Neuronal stem cell (in vitro differentiated cells): ENCODE data around the gene PDZRN3.

Source experiments
- DNase-seq: peaks from one replicate; pipeline ENCODE4 v3.0.0-alpha.2; 2013; ENCODE audit warnings: low spot score
- H2AFZ ChIP-seq: one replicate; pipeline ENCODE4 v1.6.1; 2013; ENCODE audit warnings: mild to moderate bottlenecking, low read length, inconsistent platforms
- H2AK5ac ChIP-seq: 2 replicates; pipeline ENCODE4 v1.6.1; 2013; ENCODE audit warnings: low read depth, mild to moderate bottlenecking, inconsistent platforms, low read length, moderate library complexity, mixed read lengths
- H2BK120ac ChIP-seq: 2 replicates; pipeline ENCODE4 v1.6.1; 2013; ENCODE audit warnings: low read depth, mild to moderate bottlenecking, inconsistent platforms, low read length, moderate library complexity, mixed read lengths
- H2BK12ac ChIP-seq: one replicate; pipeline ENCODE4 v1.6.1; 2013; ENCODE audit warnings: low read length, inconsistent platforms
- H2BK15ac ChIP-seq: 2 replicates; pipeline ENCODE4 v1.6.1; 2013; ENCODE audit warnings: mild to moderate bottlenecking, low read length, inconsistent platforms, mixed read lengths
- H2BK5ac ChIP-seq: one replicate; pipeline ENCODE4 v1.6.1; 2013; ENCODE audit warnings: inconsistent platforms, mild to moderate bottlenecking, low read length, moderate library complexity
- H3K14ac ChIP-seq: one replicate; pipeline ENCODE4 v1.6.1; 2013; ENCODE audit warnings: low read length, inconsistent platforms
- H3K18ac ChIP-seq: 2 replicates; pipeline ENCODE4 v1.6.1; 2013; ENCODE audit warnings: low read length, inconsistent platforms
- H3K23ac ChIP-seq: 2 replicates; pipeline ENCODE4 v1.6.1; 2013; ENCODE audit warnings: low read depth, mild to moderate bottlenecking, mixed read lengths, low read length, inconsistent platforms; ENCODE audit not compliant: poor library complexity
- H3K27ac ChIP-seq: replicated peaks from 3 replicates; pipeline ENCODE4 v1.5.1; 2013; ENCODE audit warnings: low read length, inconsistent platforms
- H3K27me3 ChIP-seq, 3 experiments: 2 replicates each; pipeline ENCODE4 v1.6.1; 2013; ENCODE audit warnings: low read length in 3 of 3, mild to moderate bottlenecking in 2 of 3, inconsistent platforms in 1 of 3, low read depth in 1 of 3, mixed read lengths in 1 of 3, moderate library complexity in 1 of 3; ENCODE audit not compliant: control insufficient read depth in 3 of 3, insufficient read depth in 3 of 3
- H3K36me3 ChIP-seq, 2 donors: replicated peaks in 1 of 2; 2 replicates each; pipeline ENCODE4 v1.6.1; 2013; ENCODE audit warnings: low read length in 2 of 2; ENCODE audit not compliant: control insufficient read depth in 2 of 2, insufficient read depth in 2 of 2
- H3K4ac ChIP-seq: 2 replicates; pipeline ENCODE4 v1.6.1; 2013; ENCODE audit warnings: inconsistent platforms, mild to moderate bottlenecking, low read length, moderate library complexity
- H3K4me1 ChIP-seq, 2 donors: 1 replicate in 1 of 2; 2 replicates in 1 of 2; pipeline ENCODE4 v1.6.1; 2013; ENCODE audit warnings: low read length in 2 of 2, low read depth in 1 of 2; ENCODE audit not compliant: control insufficient read depth in 2 of 2, insufficient read depth in 1 of 2
- H3K4me2 ChIP-seq: one replicate; pipeline ENCODE4 v1.6.1; 2013; ENCODE audit warnings: mild to moderate bottlenecking, low read length, inconsistent platforms; ENCODE audit not compliant: insufficient read depth, poor library complexity, severe bottlenecking
- H3K4me3 ChIP-seq, 2 donors: 2 replicates each; pipeline ENCODE4 v1.5.1; 2013; ENCODE audit warnings: low read length in 2 of 2, mild to moderate bottlenecking in 2 of 2, inconsistent platforms in 1 of 2, moderate library complexity in 1 of 2
- H3K79me1 ChIP-seq: one replicate; pipeline ENCODE4 v1.6.1; 2013; ENCODE audit warnings: low read depth, mild to moderate bottlenecking, inconsistent platforms, low read length, moderate library complexity
- H3K9ac ChIP-seq: one replicate; pipeline ENCODE4 v1.6.1; 2013; ENCODE audit warnings: mild to moderate bottlenecking, low read depth, low read length, inconsistent platforms; ENCODE audit not compliant: poor library complexity
- H3K9me3 ChIP-seq, 2 donors: replicated peaks in 1 of 2; 2 replicates each; pipeline versions ENCODE3 to v1.6.1; 2013; ENCODE audit warnings: low read length in 2 of 2, mild to moderate bottlenecking in 2 of 2, inconsistent platforms in 1 of 2, low read depth in 1 of 2, mixed read lengths in 1 of 2, moderate library complexity in 1 of 2; ENCODE audit not compliant: control insufficient read depth in 2 of 2, insufficient read depth in 1 of 2
- H4K8ac ChIP-seq: one replicate; pipeline ENCODE4 v1.6.1; 2013; ENCODE audit warnings: low read depth, mild to moderate bottlenecking, inconsistent platforms, low read length, moderate library complexity
- H4K91ac ChIP-seq: one replicate; pipeline ENCODE4 v1.6.1; 2013; ENCODE audit warnings: low read length, low read depth, mild to moderate bottlenecking, inconsistent platforms; ENCODE audit not compliant: poor library complexity
- WGBS, 2 donors: extraction: QIAGEN DNeasy Blood & Tissue Kit; methylation state at CpG; one replicate each; pipeline ENCODE4 v1.1.7; 2013; ENCODE audit warnings: missing lambda C conversion rate in 2 of 2, mixed read lengths in 1 of 2; ENCODE audit not compliant: insufficient read length in 2 of 2, insufficient replicate concordance in 1 of 2; ENCODE audit errors: extremely low coverage in 2 of 2; 5-methylcytosine and 5-hydroxymethylcytosine counted together

The PDZRN3 gene

DNA sequence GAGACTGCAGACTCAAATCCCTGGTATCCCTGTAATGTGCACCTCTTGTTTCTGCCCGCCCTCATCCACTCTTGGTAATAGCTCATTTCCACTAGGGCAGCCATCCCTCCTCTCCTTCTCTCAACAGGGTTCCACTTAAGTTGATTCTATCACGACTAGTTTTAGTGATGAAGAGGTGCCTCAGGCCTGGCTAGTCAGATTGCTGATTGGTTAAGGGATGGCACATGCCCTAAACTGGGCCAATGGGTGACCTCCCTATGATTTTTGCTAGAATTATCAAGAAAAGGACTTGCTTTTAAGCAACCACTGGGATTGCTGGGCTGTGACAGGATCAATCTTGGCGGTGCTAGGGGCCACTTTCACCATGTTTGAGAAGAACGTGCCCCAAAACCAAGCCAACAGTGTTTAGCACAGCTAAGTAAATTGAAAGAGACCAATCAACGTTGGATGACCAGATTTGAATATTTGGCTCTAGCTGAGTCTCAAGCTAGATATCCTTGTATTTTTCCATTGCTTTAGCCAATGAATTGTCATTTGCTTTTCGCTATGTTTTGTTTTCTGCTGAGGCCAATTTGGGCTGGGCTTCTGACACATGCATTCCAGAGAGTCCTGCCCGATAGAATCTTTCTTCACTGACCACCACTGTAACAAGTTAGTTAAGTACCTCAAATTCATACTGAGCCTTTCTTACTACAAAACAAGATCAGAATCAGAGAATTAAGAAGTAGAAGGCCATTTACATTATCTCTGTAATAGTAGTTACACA, 131.0 kb downstream of the PDZRN3 start:
- H3K4me2 ChIP-seq: no peak overlapping the region
- H2BK5ac ChIP-seq: no peak overlapping the region
- H3K27me3 ChIP-seq: no peaks in the 10 kb centered on the region
- H2BK15ac ChIP-seq: no peak overlapping the region
- no peak overlapping the region for H3K4ac ChIP-seq
- H2BK12ac ChIP-seq: no peak overlapping the region
- no peak for DNase-seq
- H3K14ac ChIP-seq: no peak overlapping the region
- no CpG with 5 or more reads among the region's 7 CpGs for WGBS, 2 donors
- H4K8ac ChIP-seq: no peak overlapping the region
- H2BK120ac ChIP-seq: no peak overlapping the region
- no peaks in the 10 kb centered on the region for H3K9me3 ChIP-seq
- H3K9ac ChIP-seq: no peak overlapping the region
- no peak overlapping the region for H3K18ac ChIP-seq
- no peak overlapping the region for H3K4me3 ChIP-seq
- H3K4me1 ChIP-seq: no peaks in the 10 kb centered on the region
- H3K23ac ChIP-seq: no peak overlapping the region
- no peak overlapping the region for H2AFZ ChIP-seq
- H3K36me3 ChIP-seq: no peaks in the 10 kb centered on the region
- no peak overlapping the region for H3K27ac ChIP-seq
- no peak overlapping the region for H2AK5ac ChIP-seq
- H4K91ac ChIP-seq: no peak overlapping the region
- no peaks in the 10 kb centered on the region for H3K79me1 ChIP-seq

DNA sequence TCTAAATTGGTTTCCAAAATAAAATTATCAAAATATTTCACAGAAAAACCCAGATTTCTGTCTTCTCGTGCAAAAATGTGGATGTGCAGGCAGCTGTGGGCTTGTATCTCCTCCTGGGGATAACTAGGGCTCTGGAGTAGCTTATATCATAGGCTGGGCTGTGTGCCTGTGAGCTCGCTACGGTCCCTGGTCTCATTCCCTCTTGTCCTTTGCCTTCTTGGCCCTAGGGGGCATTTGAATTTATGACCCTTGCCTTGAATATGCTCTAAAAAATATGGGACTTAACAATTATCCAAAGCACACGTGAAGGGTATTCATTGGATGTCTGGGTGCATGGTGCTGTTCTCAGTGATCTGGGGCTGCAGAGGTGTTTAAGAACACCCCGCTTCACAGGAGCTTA, 132.6 kb downstream of the PDZRN3 start:
- H3K36me3 ChIP-seq: no peaks in the 10 kb centered on the region
- no peak overlapping the region for H3K18ac ChIP-seq
- no peak overlapping the region for H3K4me3 ChIP-seq
- no peak overlapping the region for H2BK15ac ChIP-seq
- H2BK5ac ChIP-seq: no peak overlapping the region
- H3K79me1 ChIP-seq: no peaks in the 10 kb centered on the region
- no peak overlapping the region for H3K9ac ChIP-seq
- H3K4ac ChIP-seq: no peak overlapping the region
- H3K27me3 ChIP-seq: no peaks in the 10 kb centered on the region
- H4K8ac ChIP-seq: no peak overlapping the region
- no peak overlapping the region for H2AFZ ChIP-seq
- DNase-seq: no peak
- no peak overlapping the region for H2BK120ac ChIP-seq
- H4K91ac ChIP-seq: no peak overlapping the region
- H3K4me1 ChIP-seq: no peaks in the 10 kb centered on the region
- H3K23ac ChIP-seq: no peak overlapping the region
- H2BK12ac ChIP-seq: no peak overlapping the region
- no peak overlapping the region for H3K27ac ChIP-seq
- H3K4me2 ChIP-seq: no peak overlapping the region
- no peaks in the 10 kb centered on the region for H3K9me3 ChIP-seq
- H3K14ac ChIP-seq: no peak overlapping the region
- WGBS, 2 donors: no CpG with 5 or more reads among the region's 5 CpGs
- no peak overlapping the region for H2AK5ac ChIP-seq

DNA sequence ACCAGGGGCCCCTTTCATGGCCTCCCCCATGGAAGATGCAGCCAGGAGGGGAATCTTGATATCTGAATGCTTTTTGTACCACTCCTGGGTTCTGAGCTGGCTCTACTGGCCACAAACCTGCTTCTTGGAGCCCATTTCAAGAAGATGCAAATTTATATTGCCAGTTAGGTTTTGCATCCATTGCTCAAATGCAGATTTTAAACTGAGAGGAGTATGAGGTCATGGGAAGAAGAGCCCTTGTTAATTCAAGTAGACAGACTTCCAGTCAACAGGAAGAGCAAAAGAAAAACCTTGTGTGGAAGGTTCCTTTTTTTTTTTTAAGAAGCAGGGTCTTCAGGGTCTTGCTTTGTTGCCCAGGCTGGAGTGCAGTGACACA, 133.5 kb downstream of the PDZRN3 start:
- H2AFZ ChIP-seq: no peak overlapping the region
- H3K4me1 ChIP-seq: no peaks in the 10 kb centered on the region
- H3K27ac ChIP-seq: no peak overlapping the region

DNA sequence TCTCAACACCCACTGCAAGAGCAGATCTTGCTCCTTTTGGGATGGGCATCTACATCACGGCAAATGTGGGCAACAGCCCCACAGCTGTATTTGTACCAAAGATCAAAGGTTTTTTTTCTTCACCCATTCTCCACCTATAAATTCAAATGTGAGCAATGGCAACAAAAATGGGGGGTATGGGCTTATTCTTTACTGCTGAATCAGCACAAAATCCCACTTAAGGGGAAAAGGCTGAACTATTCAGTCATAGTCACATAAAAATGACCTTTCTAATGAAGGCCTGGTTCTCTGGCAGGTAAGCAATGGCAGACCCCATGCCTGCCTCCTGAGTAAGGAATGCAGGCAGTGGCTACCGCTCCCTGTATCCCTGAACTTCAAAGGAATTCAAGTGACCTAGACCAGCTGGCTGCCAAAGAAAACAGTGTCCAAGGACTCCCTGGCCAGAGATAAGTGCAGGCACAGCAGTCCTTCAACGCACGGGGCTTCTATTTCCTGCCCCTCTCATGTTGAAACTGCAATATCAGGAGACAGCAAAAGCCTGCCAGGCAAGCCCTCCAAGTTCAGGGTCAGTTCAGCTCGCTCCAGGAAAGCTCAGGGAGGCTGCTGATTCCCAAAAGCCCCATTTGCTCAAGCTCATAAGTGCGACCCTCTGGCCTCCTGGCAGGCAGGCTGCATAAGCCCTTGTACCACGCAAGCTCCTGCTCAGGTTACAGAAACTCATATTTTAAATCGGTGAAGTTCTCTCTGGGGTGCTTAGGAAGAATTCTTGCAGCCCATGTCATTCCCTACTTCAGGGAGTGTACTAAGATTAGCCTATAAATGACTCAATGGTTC, 134.1 kb downstream of the PDZRN3 start:
- no peak for DNase-seq
- H3K14ac ChIP-seq: no peak overlapping the region
- no peak overlapping the region for H3K4me3 ChIP-seq
- H2BK5ac ChIP-seq: no peak overlapping the region
- H3K4me2 ChIP-seq: no peak overlapping the region
- no peak overlapping the region for H3K27ac ChIP-seq
- no peak overlapping the region for H3K18ac ChIP-seq
- H2BK12ac ChIP-seq: no peak overlapping the region
- H3K23ac ChIP-seq: no peak overlapping the region
- no CpG with 5 or more reads among the region's 8 CpGs for WGBS, 2 donors
- no peak overlapping the region for H2AK5ac ChIP-seq
- no peaks in the 10 kb centered on the region for H3K27me3 ChIP-seq
- H4K91ac ChIP-seq: no peak overlapping the region
- no peaks in the 10 kb centered on the region for H3K79me1 ChIP-seq
- no peak overlapping the region for H2BK15ac ChIP-seq
- H2AFZ ChIP-seq: no peak overlapping the region
- no peak overlapping the region for H4K8ac ChIP-seq
- H2BK120ac ChIP-seq: no peak overlapping the region
- peaks cover 2 to 4% of the 10 kb centered on the region in 2 donors for H3K4me1 ChIP-seq
- no peak overlapping the region for H3K9ac ChIP-seq
- no peaks in the 10 kb centered on the region for H3K36me3 ChIP-seq
- H3K4ac ChIP-seq: no peak overlapping the region
- no peaks in the 10 kb centered on the region for H3K9me3 ChIP-seq

More for the DNA sequence above, 133.5 kb downstream of the PDZRN3 start:
- Histone ChIP-seq H2BK15ac (no peak overlapping the region), H3K4me2 (no peak overlapping the region), H3K18ac (no peak overlapping the region), H3K36me3 (no peaks in the 10 kb centered on the region), H3K4me3 (no peak overlapping the region), H3K4ac (no peak overlapping the region), H3K27me3 (no peaks in the 10 kb centered on the region), H2BK12ac (no peak overlapping the region), H3K23ac (no peak overlapping the region), H3K14ac (no peak overlapping the region), H2BK5ac (no peak overlapping the region), H3K9ac (no peak overlapping the region), H3K79me1 (no peaks in the 10 kb centered on the region), H4K8ac (no peak overlapping the region), H3K9me3 (no peaks in the 10 kb centered on the region), H2AK5ac (no peak overlapping the region), H2BK120ac (no peak overlapping the region), H4K91ac (no peak overlapping the region)
- DNase-seq: no peak
